GM06990 (cell line): ENCODE results near the gene NCR2.
A peak's percentile ranks its signal among the peaks of the same experiment; 100 is the strongest.

ENCODE experiments used
- DNase-seq: peaks from one replicate; pipeline ENCODE4 v3.0.0-alpha.2; 2011; ENCODE audit not compliant: insufficient read length; ENCODE audit errors: extremely low read depth
- H3K27me3 ChIP-seq: replicated peaks from 2 replicates; pipeline ENCODE4 v1.6.0; 2011; ENCODE audit warnings: low read length; ENCODE audit not compliant: control insufficient read depth, insufficient read depth
- H3K36me3 ChIP-seq: 2 replicates; pipeline ENCODE4 v1.5.1; 2011; ENCODE audit warnings: low read length; ENCODE audit not compliant: control insufficient read depth, insufficient read depth
- H3K4me3 ChIP-seq: replicated peaks from 2 replicates; pipeline ENCODE4 v1.5.1; 2011; ENCODE audit warnings: low read depth, mild to moderate bottlenecking, control low read depth, low read length
- CTCF ChIP-seq: IDR thresholded peaks from 2 replicates; pipeline ENCODE4 v1.5.1; 2011; ENCODE audit warnings: low read length, control low read depth, mild to moderate bottlenecking, inconsistent platforms; ENCODE audit not compliant: insufficient read depth, poor library complexity, severe bottlenecking

The NCR2 gene

GRCh38 chr6:41332842-41333736 is 2.3 kb upstream of the NCR2 start:
- H3K36me3 ChIP-seq, result no peaks in the 10 kb centered on the region
- no peak overlapping the region for H3K4me3 ChIP-seq
- no peak for DNase-seq
- no peak for TF ChIP-seq CTCF
- H3K27me3 ChIP-seq, result no peaks in the 10 kb centered on the region

GRCh38 chr6:41334482-41335040 is 847 bp upstream of the NCR2 start:
- H3K4me3 ChIP-seq, result no peak overlapping the region
- peak; percentile 24 for TF ChIP-seq CTCF
- H3K36me3 ChIP-seq, result no peaks in the 10 kb centered on the region
- no peaks in the 10 kb centered on the region for H3K27me3 ChIP-seq
- no peak for DNase-seq

- H3K36me3 ChIP-seq, result no peaks in the 10 kb centered on the region
- no peak for DNase-seq
- H3K4me3 ChIP-seq, result no peak overlapping the region
- no peak for TF ChIP-seq CTCF
- no peaks in the 10 kb centered on the region for H3K27me3 ChIP-seq
Measured at GRCh38 chr6:41335943-41336342, 535 bp downstream of the NCR2 start.

GRCh38 chr6:41336824-41337223 is 1.4 kb downstream of the NCR2 start:
- no peak overlapping the region for H3K4me3 ChIP-seq
- no peaks in the 10 kb centered on the region for H3K36me3 ChIP-seq
- TF ChIP-seq CTCF, result no peak
- no peaks in the 10 kb centered on the region for H3K27me3 ChIP-seq
- no peak for DNase-seq

- Histone ChIP-seq H3K36me3 (no peaks in the 10 kb centered on the region), H3K4me3 (no peak overlapping the region), H3K27me3 (no peaks in the 10 kb centered on the region)
- TF ChIP-seq CTCF, result no peak
- no peak for DNase-seq
Measured at GRCh38 chr6:41337709-41338108, 2.3 kb downstream of the NCR2 start.

- Histone ChIP-seq H3K4me3 (no peak overlapping the region), H3K36me3 (no peaks in the 10 kb centered on the region), H3K27me3 (no peaks in the 10 kb centered on the region)
- no peak for TF ChIP-seq CTCF
- no peak for DNase-seq
Measured at GRCh38 chr6:41338659-41339058, 3.3 kb downstream of the NCR2 start.
